Neural cell (in vitro differentiated cells): ENCODE measurements around the gene FKBP3. TPM values are rescaled to one million over a fixed set of nuclear protein-coding genes. Genes with fewer than 3 reads are reported as not detected.

Experiments
- H2AFZ ChIP-seq: fragments of 200-600, 300-800 bp; sonication (generic), shearing (Covaris generic); 2 replicates; pipeline ENCODE4 v1.6.0; 2014; ENCODE audit warnings: low read depth, mild to moderate bottlenecking, antibody characterized with exemption, low read length, moderate library complexity
- H3F3A ChIP-seq: fragments of 200-600 bp; shearing (Covaris generic); 2 replicates; pipeline ENCODE4 v1.6.1; 2016; ENCODE audit warnings: mild to moderate bottlenecking, moderate library complexity, mixed read lengths, antibody characterized with exemption, low read length; ENCODE audit not compliant: insufficient read depth, poor library complexity, severe bottlenecking
- H3K27ac ChIP-seq: fragments of 200-600, 300-800 bp; sonication (generic), shearing (Covaris generic); 2 replicates; pipeline ENCODE4 v1.5.1; 2014; ENCODE audit warnings: mild to moderate bottlenecking, low read length, moderate library complexity
- H3K27me3 ChIP-seq: fragments of 300-800, 200-600 bp; sonication (generic), shearing (Covaris generic); 2 replicates; pipeline ENCODE4 v1.6.0; 2014; ENCODE audit warnings: mild to moderate bottlenecking, low read depth, low read length, moderate library complexity; ENCODE audit not compliant: insufficient read depth
- H3K36me3 ChIP-seq: fragments of 300-800, 200-600 bp; sonication (generic), shearing (Covaris generic); 2 replicates; pipeline ENCODE4 v1.5.1; 2014; ENCODE audit warnings: mild to moderate bottlenecking, antibody characterized with exemption, low read length, moderate library complexity; ENCODE audit not compliant: insufficient read depth
- H3K4me2 ChIP-seq: fragments of 300-800, 200-600 bp; sonication (generic), shearing (Covaris generic); 2 replicates; pipeline ENCODE4 v1.6.0; 2014; ENCODE audit warnings: mild to moderate bottlenecking, low read length
- H3K4me3 ChIP-seq: fragments of 300-800, 200-600 bp; sonication (generic), shearing (Covaris generic); 2 replicates; pipeline ENCODE4 v1.5.1; 2014; ENCODE audit warnings: mild to moderate bottlenecking, low read length, moderate library complexity
- H3K79me2 ChIP-seq: fragments of 200-600 bp; shearing (Covaris generic); replicated peaks from 2 replicates; pipeline ENCODE4 v1.6.0; 2014; ENCODE audit warnings: mild to moderate bottlenecking, low read length, moderate library complexity; ENCODE audit not compliant: insufficient read depth
- H3K9ac ChIP-seq: fragments of 300-800, 200-600 bp; sonication (generic), shearing (Covaris generic); 2 replicates; pipeline ENCODE4 v1.6.1; 2016; ENCODE audit warnings: mild to moderate bottlenecking, low read length, mixed read lengths
- H3K9me2 ChIP-seq: fragments of 200-600 bp; shearing (Covaris generic); 2 replicates; pipeline ENCODE4 v1.6.1; 2016; ENCODE audit warnings: mild to moderate bottlenecking, low read length, mixed read lengths; ENCODE audit not compliant: insufficient read depth
- H3K9me3 ChIP-seq: fragments of 200-600, 300-800 bp; sonication (generic), shearing (Covaris generic); 2 replicates; pipeline ENCODE4 v1.6.1; 2016; ENCODE audit warnings: mild to moderate bottlenecking, mixed run types, low read length, moderate library complexity, mixed read lengths
- H4K20me1 ChIP-seq: fragments of 200-600 bp; shearing (Covaris generic); 2 replicates; pipeline ENCODE4 v1.6.1; 2016; ENCODE audit warnings: mild to moderate bottlenecking, mixed run types; ENCODE audit not compliant: insufficient read depth
- EP300 ChIP-seq: fragments of 450-650 bp; conservative IDR thresholded peaks from 2 replicates; pipeline ENCODE4 v1.6.1; 2014; ENCODE audit warnings: antibody characterized with exemption, mild to moderate bottlenecking, moderate library complexity; ENCODE audit not compliant: poor library complexity, severe bottlenecking
- EZH2 ChIP-seq: fragments of 200-600, 300-800 bp; shearing (Covaris generic), sonication (generic); IDR thresholded peaks from 2 replicates; pipeline ENCODE4 v1.6.1; 2014; ENCODE audit warnings: antibody characterized with exemption, low read length, borderline replicate concordance, mild to moderate bottlenecking; ENCODE audit not compliant: insufficient read depth, poor library complexity, severe bottlenecking
- MXI1 ChIP-seq: fragments of 450-650 bp; conservative IDR thresholded peaks from 2 replicates; pipeline ENCODE4 v1.6.1; 2014; ENCODE audit warnings: antibody characterized with exemption, mild to moderate bottlenecking; ENCODE audit not compliant: poor library complexity, severe bottlenecking
- POLR2AphosphoS5 ChIP-seq: IDR thresholded peaks from 2 replicates; pipeline ENCODE4 v1.6.1; 2012
- RAD21 ChIP-seq: fragments of 450-650 bp; conservative IDR thresholded peaks from 2 replicates; pipeline ENCODE4 v1.6.1; 2014; ENCODE audit warnings: antibody characterized with exemption, mild to moderate bottlenecking, moderate library complexity
- SMC3 ChIP-seq: fragments of 450-650 bp; conservative IDR thresholded peaks from 2 replicates; pipeline ENCODE4 v1.6.1; 2014; ENCODE audit warnings: antibody characterized with exemption, mild to moderate bottlenecking, moderate library complexity; ENCODE audit not compliant: poor library complexity
- TAF1 ChIP-seq: IDR thresholded peaks from 2 replicates; pipeline ENCODE4 v1.6.1; 2012; ENCODE audit warnings: low read depth
- polyA plus RNA-seq: library from polyadenylated mRNA; depleted of rRNA; stranded (reverse); fragments of >200 nt; gene quantifications from 2 replicates; pipeline ENCODE4 v1.2.3, GENCODE V29; 2014
- TF ChIP-seq, protein P1 (sequence below): IDR thresholded peaks from 2 replicates; pipeline ENCODE4 v1.6.1; 2012; ENCODE audit warnings: borderline replicate concordance
- TF ChIP-seq, protein P2 (sequence below): fragments of 450-650 bp; IDR thresholded peaks from 2 replicates; pipeline ENCODE4 v1.5.1; 2014; ENCODE audit warnings: antibody characterized with exemption, mild to moderate bottlenecking, moderate library complexity; ENCODE audit not compliant: poor library complexity, severe bottlenecking

Gene FKBP3
- polyA plus RNA-seq, 1 donor from 2014 or later = 189 TPM

DNA sequence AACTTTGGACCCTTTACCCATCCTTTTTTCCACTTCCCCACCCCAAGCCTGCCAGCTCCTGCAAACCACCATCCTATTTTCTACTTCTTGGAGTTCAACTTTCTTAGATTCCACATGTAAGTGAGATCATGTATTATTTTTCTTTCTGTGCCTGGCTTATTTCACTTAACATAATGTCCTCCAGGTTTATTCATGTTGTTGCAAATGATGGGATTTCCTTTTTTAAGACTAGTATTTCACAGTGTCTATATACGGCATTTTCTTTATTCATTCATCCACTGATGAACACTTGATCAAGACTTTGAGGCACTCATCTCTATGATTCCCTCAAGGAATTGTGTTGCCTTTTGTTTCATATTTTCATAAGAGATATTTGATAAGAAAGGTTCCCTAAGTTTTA is 56.0 kb downstream of the FKBP3 start:
- H2AFZ ChIP-seq = no peak overlapping the region
- H3K79me2 ChIP-seq = no peaks in the 10 kb centered on the region
- H4K20me1 ChIP-seq = no peaks in the 10 kb centered on the region
- no peaks in the 10 kb centered on the region for H3K27me3 ChIP-seq
- H3K9me3 ChIP-seq = no peaks in the 10 kb centered on the region
- TF ChIP-seq SMC3 (no peak), RAD21 (no peak), MXI1 (no peak), POLR2AphosphoS5 (no peak), TAF1 (no peak), EZH2 (no peak), EP300 (no peak)
- TF ChIP-seq, protein P1, sequence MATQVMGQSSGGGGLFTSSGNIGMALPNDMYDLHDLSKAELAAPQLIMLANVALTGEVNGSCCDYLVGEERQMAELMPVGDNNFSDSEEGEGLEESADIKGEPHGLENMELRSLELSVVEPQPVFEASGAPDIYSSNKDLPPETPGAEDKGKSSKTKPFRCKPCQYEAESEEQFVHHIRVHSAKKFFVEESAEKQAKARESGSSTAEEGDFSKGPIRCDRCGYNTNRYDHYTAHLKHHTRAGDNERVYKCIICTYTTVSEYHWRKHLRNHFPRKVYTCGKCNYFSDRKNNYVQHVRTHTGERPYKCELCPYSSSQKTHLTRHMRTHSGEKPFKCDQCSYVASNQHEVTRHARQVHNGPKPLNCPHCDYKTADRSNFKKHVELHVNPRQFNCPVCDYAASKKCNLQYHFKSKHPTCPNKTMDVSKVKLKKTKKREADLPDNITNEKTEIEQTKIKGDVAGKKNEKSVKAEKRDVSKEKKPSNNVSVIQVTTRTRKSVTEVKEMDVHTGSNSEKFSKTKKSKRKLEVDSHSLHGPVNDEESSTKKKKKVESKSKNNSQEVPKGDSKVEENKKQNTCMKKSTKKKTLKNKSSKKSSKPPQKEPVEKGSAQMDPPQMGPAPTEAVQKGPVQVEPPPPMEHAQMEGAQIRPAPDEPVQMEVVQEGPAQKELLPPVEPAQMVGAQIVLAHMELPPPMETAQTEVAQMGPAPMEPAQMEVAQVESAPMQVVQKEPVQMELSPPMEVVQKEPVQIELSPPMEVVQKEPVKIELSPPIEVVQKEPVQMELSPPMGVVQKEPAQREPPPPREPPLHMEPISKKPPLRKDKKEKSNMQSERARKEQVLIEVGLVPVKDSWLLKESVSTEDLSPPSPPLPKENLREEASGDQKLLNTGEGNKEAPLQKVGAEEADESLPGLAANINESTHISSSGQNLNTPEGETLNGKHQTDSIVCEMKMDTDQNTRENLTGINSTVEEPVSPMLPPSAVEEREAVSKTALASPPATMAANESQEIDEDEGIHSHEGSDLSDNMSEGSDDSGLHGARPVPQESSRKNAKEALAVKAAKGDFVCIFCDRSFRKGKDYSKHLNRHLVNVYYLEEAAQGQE = no peak
- TF ChIP-seq, protein P2, sequence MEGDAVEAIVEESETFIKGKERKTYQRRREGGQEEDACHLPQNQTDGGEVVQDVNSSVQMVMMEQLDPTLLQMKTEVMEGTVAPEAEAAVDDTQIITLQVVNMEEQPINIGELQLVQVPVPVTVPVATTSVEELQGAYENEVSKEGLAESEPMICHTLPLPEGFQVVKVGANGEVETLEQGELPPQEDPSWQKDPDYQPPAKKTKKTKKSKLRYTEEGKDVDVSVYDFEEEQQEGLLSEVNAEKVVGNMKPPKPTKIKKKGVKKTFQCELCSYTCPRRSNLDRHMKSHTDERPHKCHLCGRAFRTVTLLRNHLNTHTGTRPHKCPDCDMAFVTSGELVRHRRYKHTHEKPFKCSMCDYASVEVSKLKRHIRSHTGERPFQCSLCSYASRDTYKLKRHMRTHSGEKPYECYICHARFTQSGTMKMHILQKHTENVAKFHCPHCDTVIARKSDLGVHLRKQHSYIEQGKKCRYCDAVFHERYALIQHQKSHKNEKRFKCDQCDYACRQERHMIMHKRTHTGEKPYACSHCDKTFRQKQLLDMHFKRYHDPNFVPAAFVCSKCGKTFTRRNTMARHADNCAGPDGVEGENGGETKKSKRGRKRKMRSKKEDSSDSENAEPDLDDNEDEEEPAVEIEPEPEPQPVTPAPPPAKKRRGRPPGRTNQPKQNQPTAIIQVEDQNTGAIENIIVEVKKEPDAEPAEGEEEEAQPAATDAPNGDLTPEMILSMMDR = no peak
- no peak overlapping the region for H3K4me2 ChIP-seq
- H3K4me3 ChIP-seq = no peak overlapping the region
- no peak overlapping the region for H3K9ac ChIP-seq
- H3K9me2 ChIP-seq = no peaks in the 10 kb centered on the region
- no peaks in the 10 kb centered on the region for H3K36me3 ChIP-seq
- no peaks in the 10 kb centered on the region for H3F3A ChIP-seq
- no peak overlapping the region for H3K27ac ChIP-seq

DNA sequence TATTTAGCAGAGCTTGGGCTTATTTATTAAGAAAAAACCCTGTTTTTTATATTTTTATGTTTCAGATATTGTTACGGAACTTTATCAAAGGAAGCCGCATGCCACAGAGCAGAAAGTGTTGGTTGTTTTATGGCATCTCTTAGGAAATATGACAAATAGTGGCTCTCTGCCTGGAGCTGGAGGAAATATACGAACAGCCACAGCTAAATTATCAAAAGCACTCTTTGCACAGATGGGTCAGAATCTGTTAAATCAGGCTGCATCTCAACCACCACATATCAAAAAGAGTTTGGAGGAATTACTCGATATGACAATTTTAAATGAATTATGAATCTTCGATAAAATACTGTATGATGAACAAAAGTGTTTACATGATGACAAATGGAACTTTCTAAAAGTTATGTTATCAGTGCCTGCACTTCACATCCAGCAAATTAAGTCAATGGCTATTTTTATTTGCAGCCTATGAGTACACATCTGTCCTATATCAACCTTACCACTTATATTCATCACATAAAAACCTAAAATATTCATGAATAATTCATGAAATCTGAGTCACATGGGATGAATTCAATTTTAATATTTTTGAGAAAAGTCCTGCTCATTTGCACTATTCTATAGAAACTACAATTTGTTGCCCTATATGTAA is 60.9 kb downstream of the FKBP3 start:
- H3K9ac ChIP-seq = no peak overlapping the region
- no peak overlapping the region for H3K4me2 ChIP-seq
- no peaks in the 10 kb centered on the region for H3K36me3 ChIP-seq
- H4K20me1 ChIP-seq = no peaks in the 10 kb centered on the region
- no peaks in the 10 kb centered on the region for H3K9me2 ChIP-seq
- no peak overlapping the region for H3K4me3 ChIP-seq
- no peak overlapping the region for H2AFZ ChIP-seq
- H3K27me3 ChIP-seq = no peaks in the 10 kb centered on the region
- no peaks in the 10 kb centered on the region for H3K9me3 ChIP-seq
- H3K79me2 ChIP-seq = no peaks in the 10 kb centered on the region
- no peak for TF ChIP-seq SMC3
- TF ChIP-seq, protein P1 = no peak
- no peak for TF ChIP-seq TAF1
- no peak for TF ChIP-seq EP300
- TF ChIP-seq, protein P2 = no peak
- no peak for TF ChIP-seq MXI1
- TF ChIP-seq EZH2 = no peak
- no peak for TF ChIP-seq RAD21
- TF ChIP-seq POLR2AphosphoS5 = no peak
- H3F3A ChIP-seq = no peaks in the 10 kb centered on the region
- H3K27ac ChIP-seq = no peak overlapping the region
